Suprapubic skin (tissue), 4 donors: Measurements from ENCODE around the gene PDZRN3. TPM values are rescaled to one million over a fixed set of nuclear protein-coding genes. Genes with fewer than 3 reads are reported as not detected.
A peak's percentile ranks its signal among the peaks of the same experiment; 100 is the strongest.

Experiments used
- DNase-seq, 2 donors: peaks; one replicate each; pipeline ENCODE4 v3.0.0-alpha.2; 2019; ENCODE audit warnings: low spot score in 2 of 2
- H3K27ac ChIP-seq: fragments of 200-600 bp; sonication (generic); one replicate; pipeline ENCODE4 v1.5.1; 2019
- H3K27me3 ChIP-seq: fragments of 200-600 bp; sonication (generic); one replicate; pipeline ENCODE4 v1.5.1; 2019
- H3K36me3 ChIP-seq: fragments of 200-600 bp; sonication (generic); one replicate; pipeline ENCODE4 v1.5.1; 2019
- H3K4me1 ChIP-seq: fragments of 200-600 bp; sonication (generic); one replicate; pipeline ENCODE4 v1.5.1; 2019
- H3K4me3 ChIP-seq: fragments of 200-600 bp; sonication (generic); one replicate; pipeline ENCODE4 v1.5.1; 2019; ENCODE audit warnings: mild to moderate bottlenecking
- H3K9me3 ChIP-seq: fragments of 200-600 bp; sonication (generic); one replicate; pipeline ENCODE4 v1.5.1; 2019
- EP300 ChIP-seq: sonication (generic); formaldehyde crosslinking; IDR thresholded peaks from one replicate; pipeline ENCODE4 v1.6.1; 2017; ENCODE audit warnings: antibody characterized with exemption
- POLR2A ChIP-seq, 2 donors: fragments of 450-650 bp; IDR thresholded peaks; one replicate each; pipeline ENCODE4 v1.6.1; 2017; ENCODE audit warnings: antibody characterized with exemption in 2 of 2, mild to moderate bottlenecking in 2 of 2, moderate library complexity in 2 of 2
- POLR2AphosphoS5 ChIP-seq, 3 donors: sonication (generic); formaldehyde crosslinking; IDR thresholded peaks; one replicate each; pipeline ENCODE4 v1.6.1; 2017; ENCODE audit warnings: antibody characterized with exemption in 3 of 3
- WGBS: methylation state at CpG from one replicate; pipeline ENCODE4 v1.1.5; 2018; 5-methylcytosine and 5-hydroxymethylcytosine counted together
- total RNA-seq, 4 donors: library from RNA; depleted of rRNA; stranded (reverse); fragments of >200 nt; gene quantifications; one replicate each; pipeline ENCODE4 v1.1.0, GENCODE V29; 2016
- TF ChIP-seq, protein P1 (sequence below), 2 donors: fragments of 200-600 bp in 1 of 2; fragments of 450-650 bp in 1 of 2; sonication (generic) in 1 of 2; IDR thresholded peaks; one replicate each; pipeline ENCODE4 v1.5.1; 2016 to 2019; ENCODE audit warnings: antibody characterized with exemption in 2 of 2, mild to moderate bottlenecking in 1 of 2, moderate library complexity in 1 of 2

The PDZRN3 gene
- total RNA-seq, 4 donors from 2014 or later, result 9.2 to 33.3 (median 13.7) TPM

DNA sequence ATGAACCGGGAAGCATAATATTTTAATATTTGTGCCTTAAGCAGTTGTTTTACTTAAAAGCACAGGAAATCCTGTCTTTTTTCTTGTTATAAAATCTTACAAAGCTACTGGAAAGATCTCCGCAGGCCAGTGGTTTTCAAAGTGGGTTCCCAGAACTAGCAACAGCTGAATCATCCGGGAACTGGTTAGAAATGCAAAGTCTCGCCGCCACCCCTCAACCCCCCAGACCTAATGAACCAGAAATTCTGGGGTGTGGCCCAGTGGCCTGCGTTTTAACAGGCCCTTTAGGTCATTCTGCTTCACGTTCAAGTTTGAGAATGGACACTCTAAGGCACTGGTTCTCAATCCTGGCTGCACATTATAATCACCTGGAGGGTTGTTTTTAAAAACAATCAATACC lies 74.7 kb downstream of the PDZRN3 start:
- no peak overlapping the region for H3K27ac ChIP-seq
- DNase-seq, result no peak
- H3K9me3 ChIP-seq, result no peaks in the 10 kb centered on the region
- TF ChIP-seq, protein P1, sequence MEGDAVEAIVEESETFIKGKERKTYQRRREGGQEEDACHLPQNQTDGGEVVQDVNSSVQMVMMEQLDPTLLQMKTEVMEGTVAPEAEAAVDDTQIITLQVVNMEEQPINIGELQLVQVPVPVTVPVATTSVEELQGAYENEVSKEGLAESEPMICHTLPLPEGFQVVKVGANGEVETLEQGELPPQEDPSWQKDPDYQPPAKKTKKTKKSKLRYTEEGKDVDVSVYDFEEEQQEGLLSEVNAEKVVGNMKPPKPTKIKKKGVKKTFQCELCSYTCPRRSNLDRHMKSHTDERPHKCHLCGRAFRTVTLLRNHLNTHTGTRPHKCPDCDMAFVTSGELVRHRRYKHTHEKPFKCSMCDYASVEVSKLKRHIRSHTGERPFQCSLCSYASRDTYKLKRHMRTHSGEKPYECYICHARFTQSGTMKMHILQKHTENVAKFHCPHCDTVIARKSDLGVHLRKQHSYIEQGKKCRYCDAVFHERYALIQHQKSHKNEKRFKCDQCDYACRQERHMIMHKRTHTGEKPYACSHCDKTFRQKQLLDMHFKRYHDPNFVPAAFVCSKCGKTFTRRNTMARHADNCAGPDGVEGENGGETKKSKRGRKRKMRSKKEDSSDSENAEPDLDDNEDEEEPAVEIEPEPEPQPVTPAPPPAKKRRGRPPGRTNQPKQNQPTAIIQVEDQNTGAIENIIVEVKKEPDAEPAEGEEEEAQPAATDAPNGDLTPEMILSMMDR (IDR thresholded peaks at IDR 0.05), result no peak
- TF ChIP-seq POLR2AphosphoS5 (IDR thresholded peaks at IDR 0.05) (no peak), POLR2A (IDR thresholded peaks at IDR 0.05) (no peak), EP300 (no peak)
- WGBS, result 72% methylated on average over 7 of the region's 7 CpGs
- peaks cover 13% of the 10 kb centered on the region for H3K4me1 ChIP-seq
- H3K36me3 ChIP-seq, result no peaks in the 10 kb centered on the region
- H3K4me3 ChIP-seq, result no peak overlapping the region
- H3K27me3 ChIP-seq, result no peaks in the 10 kb centered on the region

DNA sequence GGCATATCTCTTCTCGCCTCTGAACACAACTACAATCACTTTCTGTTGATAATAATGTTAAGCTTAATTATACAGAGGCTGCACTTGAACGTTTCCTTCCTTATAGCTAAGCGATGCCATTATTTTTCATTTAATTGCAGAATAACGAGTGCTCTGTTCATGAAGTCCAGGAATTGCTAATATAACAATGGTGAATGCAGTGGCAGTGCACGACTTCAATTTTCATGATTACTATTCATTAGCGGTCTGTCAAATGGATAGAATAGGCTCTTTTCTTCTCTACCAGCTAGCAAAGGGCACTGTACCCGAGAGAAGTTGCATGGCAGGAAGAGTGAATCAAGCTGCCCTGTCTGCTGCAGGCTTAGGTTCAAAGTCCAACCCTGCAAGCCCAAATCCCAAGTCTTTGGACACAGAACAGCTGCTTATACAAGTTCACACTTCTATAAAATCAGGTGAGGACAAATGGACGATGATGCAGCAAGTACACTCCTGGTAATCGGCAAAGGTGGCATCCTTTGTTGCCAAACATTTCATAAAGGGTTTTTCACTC lies 75.6 kb downstream of the PDZRN3 start:
- no peaks in the 10 kb centered on the region for H3K27me3 ChIP-seq
- 84% methylated on average over 9 of the region's 9 CpGs for WGBS
- DNase-seq, result no peak
- H3K4me1 ChIP-seq, result peaks cover 10% of the 10 kb centered on the region
- no peak overlapping the region for H3K4me3 ChIP-seq
- H3K9me3 ChIP-seq, result no peaks in the 10 kb centered on the region
- no peak overlapping the region for H3K27ac ChIP-seq
- no peaks in the 10 kb centered on the region for H3K36me3 ChIP-seq
- no peak for TF ChIP-seq EP300
- no peak for TF ChIP-seq POLR2A (IDR thresholded peaks at IDR 0.05)
- no peak for TF ChIP-seq POLR2AphosphoS5 (IDR thresholded peaks at IDR 0.05)
- TF ChIP-seq, protein P1 (IDR thresholded peaks at IDR 0.05), result no peak

DNA sequence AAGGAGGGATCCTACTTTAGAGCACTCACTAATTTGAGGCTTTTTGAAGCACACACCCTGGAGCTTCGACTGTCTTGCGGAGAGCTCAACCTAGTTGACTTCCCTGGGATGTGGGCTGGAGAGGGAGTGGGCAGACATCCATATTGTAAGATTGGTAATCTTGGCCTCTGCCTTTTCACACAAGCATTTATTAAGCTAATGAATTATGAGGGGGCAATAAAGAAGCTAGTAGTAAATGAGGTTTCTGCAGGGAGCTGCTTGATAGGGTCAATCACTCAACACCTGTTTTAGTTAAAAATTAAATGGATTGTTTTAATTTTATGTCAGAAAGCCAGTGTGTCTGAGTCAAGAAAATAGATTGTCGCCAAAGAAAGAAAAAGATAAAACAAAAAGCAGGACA lies 76.3 kb downstream of the PDZRN3 start:
- H3K36me3 ChIP-seq, result no peaks in the 10 kb centered on the region
- peaks cover 10% of the 10 kb centered on the region for H3K4me1 ChIP-seq
- peak overlapping the region; percentile 62 for H3K27ac ChIP-seq
- TF ChIP-seq EP300 (no peak), POLR2A (IDR thresholded peaks at IDR 0.05) (no peak), POLR2AphosphoS5 (IDR thresholded peaks at IDR 0.05) (no peak)
- TF ChIP-seq, protein P1 (IDR thresholded peaks at IDR 0.05), result no peak
- no peaks in the 10 kb centered on the region for H3K27me3 ChIP-seq
- H3K4me3 ChIP-seq, result no peak overlapping the region
- no peaks in the 10 kb centered on the region for H3K9me3 ChIP-seq
- no peak for DNase-seq
- 55% methylated on average over 3 of the region's 3 CpGs for WGBS

DNA sequence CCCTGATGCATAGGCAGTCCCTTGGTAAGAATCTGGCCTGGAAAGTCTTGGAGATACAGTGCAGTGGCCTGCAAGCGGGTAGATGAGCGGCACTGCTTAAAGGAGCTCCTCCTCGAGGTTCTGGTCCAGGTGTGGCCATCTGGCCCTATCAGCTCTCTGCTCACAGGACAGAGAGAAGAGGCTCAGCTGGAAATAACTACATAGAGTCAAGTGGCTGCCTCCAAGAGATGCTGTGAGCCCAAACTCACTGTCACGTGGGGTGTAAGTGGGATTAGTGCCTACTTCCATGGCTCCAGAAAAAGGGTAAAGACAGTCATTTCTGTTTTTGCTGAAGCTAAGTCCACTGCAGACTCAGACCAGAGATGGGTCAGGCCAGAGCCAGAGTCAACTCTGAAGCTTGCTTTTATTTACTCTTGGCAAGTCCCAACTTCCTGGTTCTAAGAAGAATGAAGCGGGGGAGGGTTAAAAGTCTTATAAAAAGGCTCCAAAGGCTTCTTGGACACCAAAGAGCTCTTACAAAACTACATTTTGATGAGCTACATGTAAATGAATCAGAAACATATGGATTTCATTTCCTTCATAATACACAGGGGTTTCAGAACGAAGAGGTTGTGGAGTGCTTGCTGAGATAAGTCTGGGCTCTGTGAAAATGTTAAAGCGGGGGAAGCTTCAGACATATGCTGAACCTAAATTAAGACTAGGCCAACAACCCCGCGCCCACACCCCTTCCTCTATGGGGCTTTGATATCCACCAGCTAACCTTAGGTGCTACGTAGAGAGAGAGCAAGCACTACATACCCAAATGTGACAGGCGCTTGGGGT lies 77.1 kb downstream of the PDZRN3 start:
- Histone ChIP-seq H3K4me1 (peaks cover 10% of the 10 kb centered on the region), H3K36me3 (no peaks in the 10 kb centered on the region), H3K27ac (peak overlapping the region; percentile 62), H3K9me3 (no peaks in the 10 kb centered on the region), H3K4me3 (no peak overlapping the region), H3K27me3 (no peaks in the 10 kb centered on the region)
- TF ChIP-seq POLR2AphosphoS5 (IDR thresholded peaks at IDR 0.05) (no peak), POLR2A (IDR thresholded peaks at IDR 0.05) (no peak), EP300 (no peak)
- TF ChIP-seq, protein P1 (IDR thresholded peaks at IDR 0.05), result no peak
- 62% methylated on average over 9 of the region's 11 CpGs for WGBS
- no peak for DNase-seq

DNA sequence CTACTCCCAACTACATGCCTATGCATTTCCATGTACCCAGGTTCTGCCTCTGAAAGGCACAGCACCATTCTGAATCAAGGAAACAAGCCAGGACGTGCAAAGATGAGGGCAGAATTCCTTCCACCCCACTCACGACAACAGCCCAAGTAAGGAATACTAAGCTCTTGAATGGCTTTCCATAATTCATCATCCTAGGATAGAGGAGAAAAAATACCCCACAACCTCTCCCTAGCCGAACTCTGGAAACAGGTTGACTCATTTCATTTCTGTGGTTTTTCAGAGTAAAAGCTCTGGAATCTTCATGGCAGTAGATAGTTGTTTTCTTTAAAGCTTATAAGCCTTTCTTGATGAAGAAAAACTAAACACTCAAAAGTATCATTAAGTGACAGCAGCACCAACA lies 77.8 kb downstream of the PDZRN3 start:
- DNase-seq, result no peak
- 48% methylated on average over 3 of the region's 3 CpGs for WGBS
- H3K4me1 ChIP-seq, result peaks cover 10% of the 10 kb centered on the region
- no peaks in the 10 kb centered on the region for H3K27me3 ChIP-seq
- H3K9me3 ChIP-seq, result no peaks in the 10 kb centered on the region
- peak overlapping the region; percentile 62 for H3K27ac ChIP-seq
- no peak overlapping the region for H3K4me3 ChIP-seq
- no peaks in the 10 kb centered on the region for H3K36me3 ChIP-seq
- TF ChIP-seq POLR2AphosphoS5 (IDR thresholded peaks at IDR 0.05), result no peak
- TF ChIP-seq, protein P1 (IDR thresholded peaks at IDR 0.05), result no peak
- TF ChIP-seq POLR2A (IDR thresholded peaks at IDR 0.05), result no peak
- TF ChIP-seq EP300, result no peak
